HG02852 (cell line): ENCODE data around the gene FYN.
"Not testable (repeated sequence)": the region's sequence is repeated elsewhere in the genome, so short reads cannot be mapped to it uniquely, and the experiment has no call there.

ENCODE experiments used
- ATAC-seq: cut with Tn5 transposase; IDR thresholded peaks from one replicate; pipeline ENCODE4 v1.9.1; 2021; ENCODE audit warnings: mild to moderate bottlenecking, moderate library complexity; ENCODE audit not compliant: unreplicated experiment

The FYN gene

DNA sequence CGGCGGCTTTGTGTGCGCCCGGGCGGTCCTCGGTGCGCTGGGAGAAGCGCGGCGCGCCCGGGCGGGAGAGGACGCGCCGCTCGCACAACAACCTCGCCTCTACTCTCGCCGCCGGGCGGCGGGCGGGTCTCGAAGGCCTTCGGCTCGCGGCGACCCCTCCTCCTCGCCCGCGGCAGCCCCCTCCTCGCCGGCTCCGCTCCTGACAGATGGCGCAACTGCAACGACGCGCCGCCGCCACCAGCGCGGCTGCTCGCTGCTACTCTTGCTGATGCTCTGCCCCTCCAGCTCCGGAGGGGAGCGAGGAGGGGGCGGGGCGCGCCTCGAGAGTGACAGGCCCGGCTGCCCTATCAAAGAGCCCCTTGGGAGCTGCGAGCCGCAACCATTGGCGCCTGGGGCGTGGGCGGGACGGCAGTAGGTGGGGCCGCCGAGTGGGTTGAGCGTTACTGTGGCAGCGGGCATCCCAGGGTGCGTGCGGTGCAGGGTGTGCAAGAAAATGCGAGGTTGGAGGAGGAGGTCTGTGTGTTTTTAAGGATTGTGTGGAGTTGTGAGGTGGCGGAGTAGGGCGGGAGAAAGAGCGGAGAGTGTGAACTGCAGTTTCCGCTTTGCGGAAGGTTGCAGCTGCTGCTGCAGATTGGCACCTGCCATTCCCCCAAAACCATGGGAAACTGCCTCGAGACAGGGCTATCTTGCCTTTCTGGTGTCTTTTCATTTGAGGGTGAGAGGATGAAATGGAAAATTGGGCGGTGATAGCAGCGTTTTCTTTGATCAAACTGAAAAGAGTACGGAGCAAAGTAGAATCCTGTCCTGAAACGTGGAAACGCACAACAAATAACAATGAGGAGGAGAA, at the start of gene FYN:
Gene FYN (minus strand): TSS at position 275 of the 847 bp plus-strand sequence. CDS start 153,401 bp downstream, outside the sequence.
- peak; percentile 98 for ATAC-seq

- no peak for ATAC-seq
These were observed 49.4 kb upstream of the FYN start for GRCh38 chr6:111922454-111923297.

GRCh38 chr6:111921103-111921502, 47.9 kb upstream of the FYN start:
- ATAC-seq, result no peak

GRCh38 chr6:111920578-111920977, 47.3 kb upstream of the FYN start:
- no peak for ATAC-seq

GRCh38 chr6:111918825-111919224, 45.6 kb upstream of the FYN start:
- no peak for ATAC-seq

- ATAC-seq, result no peak
These were observed 43.5 kb upstream of the FYN start for GRCh38 chr6:111916747-111917146.

DNA sequence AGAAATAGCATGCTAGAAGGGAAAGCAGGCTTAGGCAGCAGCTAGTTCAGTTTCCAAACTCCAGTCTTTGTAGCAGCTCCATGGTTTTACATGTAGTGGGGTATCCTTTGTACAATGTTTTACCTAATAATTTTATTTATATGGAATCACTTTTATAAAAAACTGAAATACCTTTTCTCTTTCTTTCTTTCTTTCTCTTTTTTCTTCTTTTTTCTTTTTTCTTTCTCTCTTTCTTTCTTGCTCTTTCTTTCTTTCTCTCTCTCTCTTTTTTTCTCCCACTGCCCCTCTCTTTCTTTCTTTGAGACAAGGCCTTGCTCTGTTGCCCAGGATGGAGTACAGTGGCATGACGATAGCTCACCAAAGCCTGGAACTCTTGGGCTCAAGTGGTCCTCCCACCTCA, 41.4 kb upstream of the FYN start:
- ATAC-seq, result no peak

GRCh38 chr6:111912904-111913303, 39.7 kb upstream of the FYN start:
- ATAC-seq, result no peak

DNA sequence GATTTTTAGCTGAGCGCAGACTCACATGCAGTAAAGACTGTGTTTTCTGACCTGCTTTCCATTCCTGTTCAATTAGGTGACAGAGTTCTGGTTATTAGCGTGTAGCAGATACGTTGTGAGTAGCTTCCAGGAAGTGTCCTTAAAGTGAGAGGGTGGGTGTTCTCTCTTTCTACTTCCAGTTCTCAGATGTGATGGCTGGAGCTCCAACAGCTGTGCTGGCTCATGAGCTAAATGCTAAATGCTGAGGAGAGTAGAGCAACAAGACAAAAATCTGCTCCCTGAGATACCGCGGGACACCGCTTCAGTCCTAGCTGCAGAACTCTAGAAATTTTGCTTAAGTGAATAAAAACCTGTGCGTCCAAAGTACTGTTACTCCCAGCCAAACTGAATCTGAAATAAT, 38.2 kb upstream of the FYN start:
- no peak for ATAC-seq

DNA sequence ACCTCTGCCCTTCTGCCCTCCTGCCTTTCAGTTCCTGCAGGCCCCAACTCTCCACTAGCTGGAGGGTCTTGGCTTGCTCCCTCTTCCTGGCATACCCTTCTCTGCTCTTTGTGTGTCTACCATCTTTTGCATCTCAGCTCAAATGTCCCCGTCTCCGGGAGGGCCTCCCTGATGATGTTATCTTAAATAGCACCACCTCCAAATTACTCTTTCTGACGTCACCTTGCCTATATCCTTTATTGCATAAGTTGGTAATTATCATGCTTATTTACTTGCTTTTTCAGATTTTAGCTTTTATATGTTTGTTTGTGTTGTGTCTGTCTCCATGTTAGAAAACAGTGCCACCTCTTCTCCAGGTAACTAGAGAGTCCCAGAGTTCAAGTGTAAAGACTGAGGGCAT, 36.0 kb upstream of the FYN start:
- no peak for ATAC-seq

- not testable (repeated sequence) for ATAC-seq
These were observed 35.1 kb upstream of the FYN start for GRCh38 chr6:111908365-111908764.

DNA sequence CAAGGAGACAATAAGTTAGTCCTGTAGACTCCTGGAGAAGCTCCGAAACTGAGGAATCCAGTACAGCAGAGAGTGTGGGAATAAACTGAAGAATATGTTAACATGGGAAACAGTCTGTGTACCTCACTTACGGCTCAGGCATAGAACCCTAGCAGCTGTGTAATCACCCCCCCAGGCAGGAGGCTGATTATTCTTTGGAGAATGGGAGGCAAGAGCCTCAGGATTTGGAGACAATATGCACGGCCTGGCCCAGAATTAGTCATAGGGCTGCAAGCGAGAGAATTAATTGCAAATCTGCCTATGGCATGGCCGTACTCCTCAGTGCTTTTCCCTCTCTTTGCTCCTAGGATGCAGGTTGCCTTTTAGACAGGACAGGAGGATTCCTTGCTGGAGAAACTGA, 27.5 kb upstream of the FYN start:
- ATAC-seq, result no peak

GRCh38 chr6:111899531-111899930, 26.3 kb upstream of the FYN start:
- no peak for ATAC-seq

DNA sequence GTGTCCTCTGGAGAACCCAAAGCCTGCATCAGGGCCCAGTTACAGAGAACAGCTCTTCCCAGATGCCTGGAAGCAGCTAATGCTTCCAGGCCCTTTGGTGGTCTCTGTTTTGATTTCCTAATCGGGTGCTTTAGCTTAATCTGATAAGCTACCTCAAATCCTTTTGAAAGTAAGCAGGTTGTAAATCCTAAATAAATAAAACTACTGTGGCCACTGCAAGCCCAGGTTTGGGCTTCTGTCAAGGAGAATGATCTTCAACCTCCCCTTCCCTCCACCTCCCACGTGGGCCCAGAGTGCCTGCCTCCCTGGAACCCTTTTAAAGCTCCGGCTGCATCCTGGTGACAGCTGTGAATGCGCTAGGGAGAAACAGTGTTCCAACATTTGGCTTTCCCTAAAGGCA, 25.2 kb upstream of the FYN start:
- ATAC-seq, result no peak

DNA sequence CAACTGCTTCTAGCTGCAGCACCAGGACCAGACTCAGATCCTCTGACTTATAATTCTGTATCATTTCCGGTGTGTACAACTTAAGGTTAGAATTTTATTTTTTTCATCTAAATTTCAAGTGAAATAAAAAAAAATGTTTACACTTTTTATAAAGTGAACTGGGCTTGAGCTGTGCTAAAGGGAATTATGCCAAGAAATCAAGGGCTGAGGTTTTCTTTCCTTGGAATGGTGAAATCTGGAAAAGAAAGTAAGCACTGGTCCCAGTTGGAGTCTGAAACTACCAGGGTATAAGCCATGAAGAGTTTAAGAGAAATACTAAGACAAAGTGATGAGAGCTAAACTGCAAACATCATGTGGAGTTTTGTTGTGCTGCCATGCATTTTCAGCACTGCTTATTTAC, 21.7 kb upstream of the FYN start:
- no peak for ATAC-seq

DNA sequence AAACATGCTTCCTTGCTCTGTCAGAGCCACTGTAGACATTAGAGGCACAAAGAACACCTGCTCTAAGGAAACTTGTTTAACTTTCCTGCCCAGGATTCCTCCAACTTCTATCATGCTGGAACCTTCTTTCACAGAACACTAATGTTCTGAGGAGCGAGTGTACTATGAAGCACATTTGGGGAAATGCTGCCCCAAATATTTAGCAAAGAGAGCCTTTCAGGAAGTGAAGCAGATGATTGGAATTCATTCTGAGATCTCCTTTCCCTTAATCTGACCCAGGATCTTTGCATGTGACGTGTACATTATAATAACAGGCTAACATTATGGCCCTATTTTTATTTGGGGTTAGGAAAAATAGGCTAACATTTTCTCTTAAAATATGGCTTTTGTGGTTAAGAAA, 21.0 kb upstream of the FYN start:
- ATAC-seq, result no peak

DNA sequence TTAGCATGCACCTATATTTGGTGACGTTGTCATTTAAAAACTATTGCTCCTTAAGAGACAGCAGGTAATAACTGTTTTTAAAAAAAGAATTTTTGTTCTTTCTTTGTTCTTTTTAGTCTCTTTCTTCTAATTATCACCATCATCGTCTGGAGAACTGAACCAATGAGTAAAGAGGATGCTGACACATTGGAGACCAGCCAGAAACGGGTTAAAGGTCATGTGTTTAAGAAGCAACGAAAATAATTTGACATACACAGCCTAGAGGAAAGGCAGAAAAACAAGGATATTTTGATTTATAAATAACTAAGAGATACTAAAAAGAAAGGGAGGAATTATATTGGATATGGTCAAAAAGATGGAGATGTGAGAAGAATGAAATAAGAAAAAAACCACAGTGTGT, 19.2 kb upstream of the FYN start:
- no peak for ATAC-seq

- no peak for ATAC-seq
These were observed 17.7 kb upstream of the FYN start for GRCh38 chr6:111890988-111891387.

DNA sequence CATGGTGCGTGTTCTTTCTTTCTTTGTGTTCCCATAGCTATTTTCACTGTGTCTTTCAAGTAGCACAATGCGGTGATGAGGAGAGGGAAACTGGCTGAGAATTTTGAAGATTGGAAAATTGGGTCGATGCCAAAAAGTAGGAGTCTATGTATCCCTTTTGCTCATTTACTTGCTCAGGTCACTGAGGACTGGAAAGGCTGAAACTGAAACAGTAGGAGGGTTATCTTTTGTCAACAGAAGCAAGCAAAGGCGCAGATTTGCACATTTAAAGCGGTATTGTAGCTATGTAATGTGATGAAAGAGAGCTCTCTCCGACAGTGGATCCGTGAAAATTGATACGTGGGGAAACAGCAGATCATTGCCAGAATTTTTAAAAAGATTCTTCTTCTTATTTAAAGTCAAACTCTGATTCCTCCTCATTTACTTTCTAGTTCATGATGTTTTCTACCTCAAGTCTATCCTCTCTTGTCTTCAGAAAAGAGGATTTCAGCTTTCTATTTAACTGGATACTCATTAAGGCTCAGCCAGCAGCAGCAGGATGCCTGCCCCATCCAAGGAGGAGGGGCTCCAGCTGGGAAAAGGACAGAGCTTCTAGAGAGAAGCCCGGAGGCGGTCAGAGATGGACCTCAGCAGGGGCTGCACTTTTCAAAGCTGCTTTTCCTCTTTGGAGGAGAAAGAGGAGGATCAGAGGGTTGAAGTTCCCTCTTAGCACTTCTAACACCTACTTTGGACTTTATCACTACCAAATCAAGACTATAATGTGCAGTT, 15.9 kb upstream of the FYN start:
- no peak for ATAC-seq

GRCh38 chr6:111886793-111887192, 13.5 kb upstream of the FYN start:
- not testable (repeated sequence) for ATAC-seq

DNA sequence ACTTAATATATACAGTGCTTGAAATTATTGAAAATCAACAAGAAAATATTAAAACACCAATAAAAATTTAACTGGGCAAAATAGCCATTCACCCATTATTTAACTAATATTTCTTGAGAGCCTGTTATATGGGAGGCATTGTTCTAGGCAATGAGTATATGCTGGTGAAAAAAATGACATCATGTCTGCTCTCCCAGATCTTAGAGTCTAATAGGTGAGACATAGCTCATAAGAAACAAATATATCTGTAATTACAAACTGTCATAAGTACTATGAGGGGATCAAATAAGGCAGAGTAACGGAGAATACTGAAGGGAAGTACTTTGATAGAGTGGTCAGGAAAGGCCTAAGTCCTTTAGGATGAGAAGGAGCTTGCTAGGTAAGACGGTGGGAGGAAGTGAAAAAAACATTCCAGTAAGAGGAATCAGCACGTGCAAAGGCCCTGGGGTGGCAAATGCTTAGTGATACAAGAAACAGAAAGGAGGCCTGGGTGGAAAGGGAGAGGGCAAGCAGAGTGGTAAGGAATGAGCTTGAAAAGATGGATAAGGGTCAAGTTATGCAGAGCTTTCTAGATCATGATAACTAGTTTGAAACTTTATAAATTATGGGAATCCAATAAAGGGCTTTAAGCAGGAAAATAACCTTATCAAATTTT, 12.2 kb upstream of the FYN start:
- ATAC-seq, result no peak
